IPS-15b (cell line): Measurements from ENCODE around the gene SUCLG2.

Experiments
- H3K27me3 ChIP-seq: one replicate; pipeline ENCODE4 v1.6.1; 2013; ENCODE audit warnings: low read length; ENCODE audit not compliant: control insufficient read depth, insufficient read depth
- H3K36me3 ChIP-seq: one replicate; pipeline ENCODE4 v1.6.1; 2013; ENCODE audit warnings: low read length; ENCODE audit not compliant: control insufficient read depth, insufficient read depth
- H3K4me1 ChIP-seq: one replicate; pipeline ENCODE4 v1.6.1; 2013; ENCODE audit warnings: mild to moderate bottlenecking, low read length; ENCODE audit not compliant: control insufficient read depth, insufficient read depth
- H3K4me3 ChIP-seq: one replicate; pipeline ENCODE4 v1.5.1; 2013; ENCODE audit warnings: low read depth, low read length
- H3K9ac ChIP-seq: one replicate; pipeline ENCODE4 v1.6.1; 2013; ENCODE audit warnings: low read depth, mild to moderate bottlenecking, low read length
- H3K9me3 ChIP-seq: one replicate; pipeline ENCODE4 v1.6.1; 2013; ENCODE audit warnings: mild to moderate bottlenecking, low read length; ENCODE audit not compliant: control insufficient read depth, insufficient read depth

Gene SUCLG2

GRCh38 chr3:67580430-67581000, 73.9 kb downstream of the SUCLG2 start:
- H3K4me1 ChIP-seq, result no peaks in the 10 kb centered on the region

GRCh38 chr3:67578416-67578815, 76.0 kb downstream of the SUCLG2 start:
- H3K9me3 ChIP-seq, result peaks cover 2% of the 10 kb centered on the region
- H3K4me1 ChIP-seq, result no peaks in the 10 kb centered on the region
- no peaks in the 10 kb centered on the region for H3K27me3 ChIP-seq
- no peak overlapping the region for H3K4me3 ChIP-seq
- no peaks in the 10 kb centered on the region for H3K36me3 ChIP-seq
- H3K9ac ChIP-seq, result no peak overlapping the region

More at GRCh38 chr3:67580430-67581000, 73.9 kb downstream of the SUCLG2 start:
- Histone ChIP-seq H3K36me3 (no peaks in the 10 kb centered on the region), H3K9ac (no peak overlapping the region), H3K4me3 (no peak overlapping the region), H3K9me3 (no peaks in the 10 kb centered on the region), H3K27me3 (no peaks in the 10 kb centered on the region)

- H3K27me3 ChIP-seq, result no peaks in the 10 kb centered on the region
- H3K9me3 ChIP-seq, result peaks cover 2% of the 10 kb centered on the region
- H3K9ac ChIP-seq, result no peak overlapping the region
- no peak overlapping the region for H3K4me3 ChIP-seq
- no peaks in the 10 kb centered on the region for H3K4me1 ChIP-seq
- H3K36me3 ChIP-seq, result no peaks in the 10 kb centered on the region
Measured at GRCh38 chr3:67576441-67576840, 78.0 kb downstream of the SUCLG2 start.

- H3K9ac ChIP-seq, result no peak overlapping the region
- H3K4me1 ChIP-seq, result no peaks in the 10 kb centered on the region
- H3K27me3 ChIP-seq, result no peaks in the 10 kb centered on the region
- no peak overlapping the region for H3K4me3 ChIP-seq
- H3K36me3 ChIP-seq, result no peaks in the 10 kb centered on the region
- H3K9me3 ChIP-seq, result peaks cover 9% of the 10 kb centered on the region
Measured at GRCh38 chr3:67569324-67569723, 85.1 kb downstream of the SUCLG2 start.

GRCh38 chr3:67567893-67568292, 86.5 kb downstream of the SUCLG2 start:
- Histone ChIP-seq H3K36me3 (no peaks in the 10 kb centered on the region), H3K9ac (no peak overlapping the region), H3K4me3 (no peak overlapping the region), H3K4me1 (no peaks in the 10 kb centered on the region), H3K9me3 (peaks cover 6% of the 10 kb centered on the region), H3K27me3 (no peaks in the 10 kb centered on the region)

- Histone ChIP-seq H3K36me3 (no peaks in the 10 kb centered on the region), H3K9me3 (no peaks in the 10 kb centered on the region), H3K4me3 (no peak overlapping the region), H3K9ac (no peak overlapping the region), H3K4me1 (no peaks in the 10 kb centered on the region), H3K27me3 (no peaks in the 10 kb centered on the region)
Measured at GRCh38 chr3:67564973-67565372, 89.4 kb downstream of the SUCLG2 start.

GRCh38 chr3:67564008-67564407, 90.4 kb downstream of the SUCLG2 start:
- H3K4me1 ChIP-seq, result no peaks in the 10 kb centered on the region
- no peak overlapping the region for H3K9ac ChIP-seq
- H3K9me3 ChIP-seq, result no peaks in the 10 kb centered on the region
- no peak overlapping the region for H3K4me3 ChIP-seq
- no peaks in the 10 kb centered on the region for H3K27me3 ChIP-seq
- H3K36me3 ChIP-seq, result no peaks in the 10 kb centered on the region

- H3K9ac ChIP-seq, result no peak overlapping the region
- H3K4me3 ChIP-seq, result no peak overlapping the region
- no peaks in the 10 kb centered on the region for H3K4me1 ChIP-seq
- H3K36me3 ChIP-seq, result no peaks in the 10 kb centered on the region
- H3K27me3 ChIP-seq, result no peaks in the 10 kb centered on the region
- no peaks in the 10 kb centered on the region for H3K9me3 ChIP-seq
Measured at GRCh38 chr3:67561667-67562394, 92.6 kb downstream of the SUCLG2 start.

GRCh38 chr3:67561266-67561665, 93.1 kb downstream of the SUCLG2 start:
- Histone ChIP-seq H3K9me3 (no peaks in the 10 kb centered on the region), H3K36me3 (no peaks in the 10 kb centered on the region), H3K4me3 (no peak overlapping the region), H3K9ac (no peak overlapping the region), H3K4me1 (no peaks in the 10 kb centered on the region), H3K27me3 (no peaks in the 10 kb centered on the region)

GRCh38 chr3:67559029-67559605, 95.3 kb downstream of the SUCLG2 start:
- Histone ChIP-seq H3K27me3 (no peaks in the 10 kb centered on the region), H3K4me1 (no peaks in the 10 kb centered on the region), H3K4me3 (no peak overlapping the region), H3K9me3 (no peaks in the 10 kb centered on the region), H3K9ac (no peak overlapping the region), H3K36me3 (no peaks in the 10 kb centered on the region)

- no peaks in the 10 kb centered on the region for H3K9me3 ChIP-seq
Measured at GRCh38 chr3:67558426-67558825, 96.0 kb downstream of the SUCLG2 start.

GRCh38 chr3:67557848-67558355, 96.5 kb downstream of the SUCLG2 start:
- Histone ChIP-seq H3K27me3 (no peaks in the 10 kb centered on the region), H3K9me3 (no peaks in the 10 kb centered on the region), H3K36me3 (no peaks in the 10 kb centered on the region), H3K4me3 (no peak overlapping the region), H3K4me1 (no peaks in the 10 kb centered on the region), H3K9ac (no peak overlapping the region)

More at GRCh38 chr3:67558426-67558825, 96.0 kb downstream of the SUCLG2 start:
- Histone ChIP-seq H3K36me3 (no peaks in the 10 kb centered on the region), H3K27me3 (no peaks in the 10 kb centered on the region), H3K9ac (no peak overlapping the region), H3K4me3 (no peak overlapping the region), H3K4me1 (no peaks in the 10 kb centered on the region)
